Ascending aorta (tissue), 2 donors: ENCODE results near the gene SNX4. TPM values are rescaled to one million over a fixed set of nuclear protein-coding genes. Genes with fewer than 3 reads are reported as not detected.

ENCODE experiments used
- DNase-seq, 2 donors: peaks; one replicate each; pipeline ENCODE4 v3.0.0-alpha.2; 2019; ENCODE audit warnings: low spot score in 2 of 2
- H3K27ac ChIP-seq, 2 donors: fragments of 200-600 bp; sonication (generic); one replicate each; pipeline ENCODE4 v1.5.1; 2016 to 2017; ENCODE audit warnings: mild to moderate bottlenecking in 1 of 2
- H3K27me3 ChIP-seq: fragments of 200-600 bp; sonication (generic); one replicate; pipeline ENCODE4 v1.5.1; 2017
- H3K36me3 ChIP-seq, 2 donors: fragments of 200-600 bp; sonication (generic); one replicate each; pipeline ENCODE4 v1.5.1; 2016
- H3K4me1 ChIP-seq, 2 donors: fragments of 200-600 bp; sonication (generic); one replicate each; pipeline ENCODE4 v1.5.1; 2016 to 2017; ENCODE audit warnings: mild to moderate bottlenecking in 1 of 2
- H3K4me3 ChIP-seq, 2 donors: fragments of 200-600 bp; sonication (generic); one replicate each; pipeline ENCODE4 v1.5.1; 2016 to 2017; ENCODE audit warnings: mild to moderate bottlenecking in 1 of 2
- H3K9me3 ChIP-seq, 2 donors: fragments of 200-600 bp; sonication (generic); one replicate each; pipeline ENCODE4 v1.5.1; 2016
- CTCF ChIP-seq, 3 experiments: fragments of 200-600 bp in 2 of 3; fragments of 450-650 bp in 1 of 3; sonication (generic) in 2 of 3; IDR thresholded peaks; one replicate each; pipeline ENCODE4 v1.5.1; 2016 to 2019; ENCODE audit warnings: antibody characterized with exemption in 3 of 3, mild to moderate bottlenecking in 1 of 3, moderate library complexity in 1 of 3
- intact Hi-C: fragments of 100-400 bp; cut with DNase I; formaldehyde crosslinking; loops from one replicate; pipeline ENCODE4 v1.15.1; 2023
- total RNA-seq: library from RNA; depleted of rRNA; stranded (reverse); fragments of >200 nt; gene quantifications from one replicate; pipeline ENCODE4 v1.1.0, GENCODE V29; 2016

The SNX4 gene
- total RNA-seq, 1 donor from 2014 or later, result 20.8 TPM

GRCh38 chr3:125437631-125438435 is 82.2 kb downstream of the SNX4 start:
- Histone ChIP-seq H3K4me1 (peaks cover 0 to 3% of the 10 kb centered on the region in 2 donors), H3K27me3 (no peaks in the 10 kb centered on the region), H3K27ac (no peak overlapping the region), H3K36me3 (no peaks in the 10 kb centered on the region), H3K9me3 (peaks cover 0 to 10% of the 10 kb centered on the region in 2 donors), H3K4me3 (no peak overlapping the region)
- DNase-seq, result peak in 1 of 2 donors; percentile 78
- peak; percentile 73 to 96 (median 95) for TF ChIP-seq CTCF (IDR thresholded peaks at IDR 0.05)
- intact Hi-C loops, result loop anchor here (1.0 to 2.0 kb wide), 2 partner anchors 443 to 509 kb away; no protein-coding TSS in a partner anchor

GRCh38 chr3:125436921-125437320 is 83.1 kb downstream of the SNX4 start:
- Histone ChIP-seq H3K4me3 (no peak overlapping the region), H3K27me3 (no peaks in the 10 kb centered on the region), H3K36me3 (no peaks in the 10 kb centered on the region), H3K4me1 (peaks cover 0 to 3% of the 10 kb centered on the region in 2 donors), H3K27ac (no peak overlapping the region), H3K9me3 (peaks cover 0 to under 1% of the 10 kb centered on the region in 2 donors)
- no peak for DNase-seq
- intact Hi-C loops, result loop anchor here (1.0 kb wide), 1 partner anchor 442 kb away; no protein-coding TSS in a partner anchor
- no peak for TF ChIP-seq CTCF (IDR thresholded peaks at IDR 0.05)

GRCh38 chr3:125435231-125435630 is 84.8 kb downstream of the SNX4 start:
- no peak overlapping the region for H3K4me3 ChIP-seq
- no peak for DNase-seq
- TF ChIP-seq CTCF (IDR thresholded peaks at IDR 0.05), result no peak
- H3K4me1 ChIP-seq, result peaks cover 0 to 3% of the 10 kb centered on the region in 2 donors
- intact Hi-C loops, result no loop called here
- no peaks in the 10 kb centered on the region for H3K27me3 ChIP-seq
- no peaks in the 10 kb centered on the region for H3K36me3 ChIP-seq
- no peak overlapping the region for H3K27ac ChIP-seq
- no peaks in the 10 kb centered on the region for H3K9me3 ChIP-seq

GRCh38 chr3:125434582-125435011 is 85.4 kb downstream of the SNX4 start:
- Histone ChIP-seq H3K4me3 (no peak overlapping the region), H3K36me3 (no peaks in the 10 kb centered on the region), H3K27me3 (no peaks in the 10 kb centered on the region), H3K9me3 (peaks cover 0 to 2% of the 10 kb centered on the region in 2 donors), H3K4me1 (peaks cover 0 to 3% of the 10 kb centered on the region in 2 donors), H3K27ac (no peak overlapping the region)
- TF ChIP-seq CTCF (IDR thresholded peaks at IDR 0.05), result no peak
- DNase-seq, result no peak
- intact Hi-C loops, result no loop called here

- no peak for DNase-seq
- H3K4me3 ChIP-seq, result no peak overlapping the region
- TF ChIP-seq CTCF (IDR thresholded peaks at IDR 0.05), result no peak
- H3K4me1 ChIP-seq, result peaks cover 0 to 3% of the 10 kb centered on the region in 2 donors
- H3K36me3 ChIP-seq, result no peaks in the 10 kb centered on the region
- H3K27me3 ChIP-seq, result no peaks in the 10 kb centered on the region
- intact Hi-C loops, result no loop called here
- no peak overlapping the region for H3K27ac ChIP-seq
- peaks cover 0 to 3% of the 10 kb centered on the region in 2 donors for H3K9me3 ChIP-seq
These were observed 86.4 kb downstream of the SNX4 start for GRCh38 chr3:125433611-125434041.
